H9 (cell line): ENCODE results near the gene YOD1. TPM values are rescaled to one million over a fixed set of nuclear protein-coding genes. Genes with fewer than 3 reads are reported as not detected.

Source experiments
- DNase-seq: peaks from one replicate; pipeline ENCODE4 v3.0.0-alpha.2; 2017
- H2AFZ ChIP-seq: one replicate; pipeline ENCODE4 v1.6.1; 2013; ENCODE audit warnings: mild to moderate bottlenecking, low read length, control low read depth, moderate library complexity
- H2AK5ac ChIP-seq: 2 replicates; pipeline ENCODE4 v1.6.1; 2013; ENCODE audit warnings: low read length, control low read depth, mixed read lengths; ENCODE audit not compliant: insufficient read length
- H2BK120ac ChIP-seq: one replicate; pipeline ENCODE4 v1.6.1; 2013; ENCODE audit warnings: low read depth, mild to moderate bottlenecking, low read length, control low read depth, inconsistent platforms; ENCODE audit not compliant: poor library complexity, severe bottlenecking
- H2BK12ac ChIP-seq: 2 replicates; pipeline ENCODE4 v1.6.1; 2013; ENCODE audit warnings: low read length, control low read depth, mixed read lengths, low read depth; ENCODE audit not compliant: insufficient read length
- H2BK15ac ChIP-seq: 2 replicates; pipeline ENCODE4 v1.6.1; 2013; ENCODE audit warnings: low read depth, low read length, control low read depth
- H2BK20ac ChIP-seq: one replicate; pipeline ENCODE4 v1.6.1; 2013; ENCODE audit warnings: low read depth, mild to moderate bottlenecking, low read length, control low read depth, inconsistent platforms; ENCODE audit not compliant: poor library complexity, severe bottlenecking
- H2BK5ac ChIP-seq: 2 replicates; pipeline ENCODE4 v1.6.1; 2013; ENCODE audit warnings: low read length, control low read depth, mixed read lengths; ENCODE audit not compliant: insufficient read length
- H3K14ac ChIP-seq: 2 replicates; pipeline ENCODE4 v1.6.1; 2013; ENCODE audit warnings: low read length, control low read depth; ENCODE audit not compliant: insufficient read depth
- H3K18ac ChIP-seq: 2 replicates; pipeline ENCODE4 v1.6.1; 2013; ENCODE audit warnings: low read depth, mild to moderate bottlenecking, mixed read lengths, low read length, control low read depth; ENCODE audit not compliant: insufficient read length
- H3K23ac ChIP-seq: 2 replicates; pipeline ENCODE4 v1.6.1; 2013; ENCODE audit warnings: low read length, control low read depth, mixed read lengths, low read depth; ENCODE audit not compliant: insufficient read length
- H3K23me2 ChIP-seq: 2 replicates; pipeline ENCODE4 v1.6.1; 2013; ENCODE audit warnings: low read depth, mild to moderate bottlenecking, mixed read lengths, low read length, control low read depth; ENCODE audit not compliant: insufficient read length, poor library complexity, severe bottlenecking
- H3K27ac ChIP-seq: 2 replicates; pipeline ENCODE4 v1.5.1; 2013; ENCODE audit warnings: low read length, control low read depth, mixed read lengths, low read depth; ENCODE audit not compliant: insufficient read length
- H3K27me3 ChIP-seq: 2 replicates; pipeline ENCODE4 v1.6.1; 2013; ENCODE audit warnings: low read length, control low read depth, inconsistent platforms; ENCODE audit not compliant: insufficient read depth
- H3K4ac ChIP-seq: 2 replicates; pipeline ENCODE4 v1.6.1; 2013; ENCODE audit warnings: low read depth, mild to moderate bottlenecking, control low read depth, inconsistent platforms, low read length, moderate library complexity
- H3K4me1 ChIP-seq: 2 replicates; pipeline ENCODE4 v1.6.1; 2013; ENCODE audit warnings: low read length, control low read depth, inconsistent platforms; ENCODE audit not compliant: insufficient read depth
- H3K4me2 ChIP-seq: 2 replicates; pipeline ENCODE4 v1.6.1; 2013; ENCODE audit warnings: low read length, control low read depth, mixed read lengths; ENCODE audit not compliant: insufficient read length, insufficient read depth
- H3K56ac ChIP-seq: 2 replicates; pipeline ENCODE4 v1.6.1; 2013; ENCODE audit warnings: low read depth, mild to moderate bottlenecking, mixed read lengths, low read length, control low read depth; ENCODE audit not compliant: insufficient read length
- H3K79me1 ChIP-seq: 2 replicates; pipeline ENCODE4 v1.6.1; 2013; ENCODE audit warnings: low read depth, mild to moderate bottlenecking, moderate library complexity, low read length, control low read depth, inconsistent platforms; ENCODE audit not compliant: insufficient read depth, poor library complexity, severe bottlenecking
- H3K79me2 ChIP-seq: 2 replicates; pipeline ENCODE4 v1.6.1; 2013; ENCODE audit warnings: low read length, control low read depth, inconsistent platforms; ENCODE audit not compliant: insufficient read depth
- H3K9ac ChIP-seq: 2 replicates; pipeline ENCODE4 v1.6.1; 2013; ENCODE audit warnings: low read length, control low read depth, mixed read lengths; ENCODE audit not compliant: insufficient read length; ENCODE audit errors: extremely low read depth
- H3K9me3 ChIP-seq: one replicate; pipeline ENCODE4 v1.6.1; 2013; ENCODE audit warnings: low read depth, low read length, inconsistent platforms; ENCODE audit not compliant: control insufficient read depth
- H3T11ph ChIP-seq: one replicate; pipeline ENCODE4 v1.6.1; 2013; ENCODE audit warnings: mild to moderate bottlenecking, low read length, control low read depth, inconsistent platforms
- H4K20me1 ChIP-seq: one replicate; pipeline ENCODE4 v1.6.1; 2013; ENCODE audit not compliant: control insufficient read depth, insufficient read length, insufficient read depth
- H4K5ac ChIP-seq: 2 replicates; pipeline ENCODE4 v1.6.1; 2013; ENCODE audit warnings: low read depth, mild to moderate bottlenecking, mixed read lengths, low read length, control low read depth; ENCODE audit not compliant: insufficient read length
- H4K8ac ChIP-seq: replicated peaks from 2 replicates; pipeline ENCODE4 v1.6.1; 2013; ENCODE audit warnings: low read length, control low read depth, mixed read lengths, low read depth; ENCODE audit not compliant: insufficient read length
- H4K91ac ChIP-seq: 2 replicates; pipeline ENCODE4 v1.6.1; 2013; ENCODE audit warnings: low read depth, mild to moderate bottlenecking, moderate library complexity, mixed read lengths, low read length, control low read depth; ENCODE audit not compliant: insufficient read length
- H3K27ac Mint-ChIP-seq, 3 experiments: 2 replicates in 2 of 3; 3 replicates in 1 of 3; pipeline ENCODE4 v1.8.0; 2020 to 2021; ENCODE audit warnings: mixed read lengths in 3 of 3, mild to moderate bottlenecking in 1 of 3, moderate library complexity in 1 of 3
- H3K27me3 Mint-ChIP-seq: 2 replicates; pipeline ENCODE4 v1.8.0; 2021; ENCODE audit warnings: low read depth, mild to moderate bottlenecking, moderate library complexity, mixed read lengths
- H3K36me3 Mint-ChIP-seq, 3 experiments: 2 replicates in 2 of 3; 3 replicates in 1 of 3; pipeline ENCODE4 v1.8.0; 2020 to 2021; ENCODE audit warnings: low read depth in 3 of 3, mixed read lengths in 3 of 3; ENCODE audit not compliant: insufficient read depth in 1 of 3
- H3K4me1 Mint-ChIP-seq, 2 experiments: 2 replicates each; pipeline ENCODE4 v1.8.0; 2020; ENCODE audit warnings: mixed read lengths in 2 of 2
- H3K4me3 Mint-ChIP-seq, 2 experiments: 2 replicates in 1 of 2; 3 replicates in 1 of 2; pipeline ENCODE4 v1.8.0; 2020 to 2021; ENCODE audit warnings: mild to moderate bottlenecking in 2 of 2, mixed read lengths in 2 of 2, moderate library complexity in 1 of 2
- H3K9me3 Mint-ChIP-seq, 2 experiments: 2 replicates in 1 of 2; 3 replicates in 1 of 2; pipeline ENCODE4 v1.8.0; 2020; ENCODE audit warnings: mild to moderate bottlenecking in 2 of 2, mixed read lengths in 2 of 2, moderate library complexity in 1 of 2
- WGBS: extraction: QIAGEN DNeasy Blood & Tissue Kit; methylation state at CpG from one replicate; pipeline ENCODE4 v1.1.7; 2013; ENCODE audit warnings: missing lambda C conversion rate, low lambda C conversion rate, mixed read lengths; ENCODE audit not compliant: insufficient read length; ENCODE audit errors: extremely low coverage; 5-methylcytosine and 5-hydroxymethylcytosine counted together
- total RNA-seq: library from RNA; stranded (reverse); gene quantifications from 2 replicates; pipeline ENCODE4 v1.2.1, GENCODE V29; 2021
- TF ChIP-seq, protein P1 (sequence below): fragments of 200-600 bp; sonication (generic); conservative IDR thresholded peaks from 3 replicates; pipeline ENCODE4 v1.8.0; 2021; ENCODE audit warnings: antibody characterized with exemption, mild to moderate bottlenecking

Gene YOD1
- total RNA-seq, 1 experiment from 2014 or later, result 8.6 TPM

- H4K20me1 ChIP-seq, result no peaks in the 10 kb centered on the region
- no peak overlapping the region for H3K23ac ChIP-seq
- H4K5ac ChIP-seq, result no peak overlapping the region
- H3K9ac ChIP-seq, result no peak overlapping the region
- H3K4ac ChIP-seq, result no peak overlapping the region
- no peaks in the 10 kb centered on the region for H3K79me1 ChIP-seq
- TF ChIP-seq, protein P1, sequence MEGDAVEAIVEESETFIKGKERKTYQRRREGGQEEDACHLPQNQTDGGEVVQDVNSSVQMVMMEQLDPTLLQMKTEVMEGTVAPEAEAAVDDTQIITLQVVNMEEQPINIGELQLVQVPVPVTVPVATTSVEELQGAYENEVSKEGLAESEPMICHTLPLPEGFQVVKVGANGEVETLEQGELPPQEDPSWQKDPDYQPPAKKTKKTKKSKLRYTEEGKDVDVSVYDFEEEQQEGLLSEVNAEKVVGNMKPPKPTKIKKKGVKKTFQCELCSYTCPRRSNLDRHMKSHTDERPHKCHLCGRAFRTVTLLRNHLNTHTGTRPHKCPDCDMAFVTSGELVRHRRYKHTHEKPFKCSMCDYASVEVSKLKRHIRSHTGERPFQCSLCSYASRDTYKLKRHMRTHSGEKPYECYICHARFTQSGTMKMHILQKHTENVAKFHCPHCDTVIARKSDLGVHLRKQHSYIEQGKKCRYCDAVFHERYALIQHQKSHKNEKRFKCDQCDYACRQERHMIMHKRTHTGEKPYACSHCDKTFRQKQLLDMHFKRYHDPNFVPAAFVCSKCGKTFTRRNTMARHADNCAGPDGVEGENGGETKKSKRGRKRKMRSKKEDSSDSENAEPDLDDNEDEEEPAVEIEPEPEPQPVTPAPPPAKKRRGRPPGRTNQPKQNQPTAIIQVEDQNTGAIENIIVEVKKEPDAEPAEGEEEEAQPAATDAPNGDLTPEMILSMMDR, result no peak
- peaks cover 0 to 2% (median 0%) of the 10 kb centered on the region in 3 experiments; a peak in 1 of 7 replicates for H3K36me3 Mint-ChIP-seq
- no peaks in the 10 kb centered on the region for H3K4me1 ChIP-seq
- WGBS, result no CpG with 5 or more reads among the region's 2 CpGs
- no peak overlapping the region for H3T11ph ChIP-seq
- no peak overlapping the region for H2BK120ac ChIP-seq
- H3K27ac ChIP-seq, result no peak overlapping the region
- no peak overlapping the region for H3K14ac ChIP-seq
- no peak overlapping the region for H2BK15ac ChIP-seq
- H3K9me3 ChIP-seq, result no peaks in the 10 kb centered on the region
- peaks cover 20% of the 10 kb centered on the region for H3K27me3 Mint-ChIP-seq
- no peak overlapping the region for H3K4me2 ChIP-seq
- no peak overlapping the region for H2AFZ ChIP-seq
- no peak for DNase-seq
- no peak overlapping the region for H2BK5ac ChIP-seq
- no peak overlapping the region for H4K8ac ChIP-seq
- no peaks in the 10 kb centered on the region for H3K9me3 Mint-ChIP-seq
- no peak overlapping the region for H3K56ac ChIP-seq
- no peaks in the 10 kb centered on the region for H3K4me1 Mint-ChIP-seq
- H2BK12ac ChIP-seq, result no peak overlapping the region
- H3K79me2 ChIP-seq, result no peaks in the 10 kb centered on the region
- no peaks in the 10 kb centered on the region for H3K23me2 ChIP-seq
- H3K27me3 ChIP-seq, result no peaks in the 10 kb centered on the region
- no peak overlapping the region for H3K18ac ChIP-seq
- H4K91ac ChIP-seq, result no peak overlapping the region
- H2AK5ac ChIP-seq, result no peak overlapping the region
- H3K4me3 Mint-ChIP-seq, result no peak overlapping the region
- no peak overlapping the region for H2BK20ac ChIP-seq
- no peak overlapping the region for H3K27ac Mint-ChIP-seq
Measured at GRCh38 chr1:207019161-207019560, 31.8 kb downstream of the YOD1 start.
